ENCODE data around the gene SUGP2.
"Not testable (repeated sequence)": the region's sequence is repeated elsewhere in the genome, so short reads cannot be mapped to it uniquely, and the experiment has no call there.

The SUGP2 gene

DNA sequence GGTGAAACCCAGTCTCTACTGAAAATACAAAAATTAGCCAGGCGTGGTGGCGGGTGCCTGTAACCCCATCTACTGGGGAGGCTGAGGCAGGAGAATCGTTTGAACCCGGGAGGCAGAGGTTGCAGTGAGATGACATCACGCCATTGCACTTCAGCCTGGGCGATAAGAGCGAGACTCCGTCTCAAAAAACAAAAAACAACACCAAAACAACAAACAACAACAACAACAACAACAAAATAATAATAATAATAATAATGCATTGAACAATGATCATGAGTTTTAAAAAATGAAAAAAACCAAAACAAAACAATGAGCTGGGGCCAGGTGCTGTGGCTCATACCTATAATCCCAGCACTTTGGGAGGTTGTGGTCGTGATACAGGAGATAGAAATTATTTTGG lies 69.2 kb downstream of the SUGP2 start:
- TF ChIP-seq, protein P1, sequence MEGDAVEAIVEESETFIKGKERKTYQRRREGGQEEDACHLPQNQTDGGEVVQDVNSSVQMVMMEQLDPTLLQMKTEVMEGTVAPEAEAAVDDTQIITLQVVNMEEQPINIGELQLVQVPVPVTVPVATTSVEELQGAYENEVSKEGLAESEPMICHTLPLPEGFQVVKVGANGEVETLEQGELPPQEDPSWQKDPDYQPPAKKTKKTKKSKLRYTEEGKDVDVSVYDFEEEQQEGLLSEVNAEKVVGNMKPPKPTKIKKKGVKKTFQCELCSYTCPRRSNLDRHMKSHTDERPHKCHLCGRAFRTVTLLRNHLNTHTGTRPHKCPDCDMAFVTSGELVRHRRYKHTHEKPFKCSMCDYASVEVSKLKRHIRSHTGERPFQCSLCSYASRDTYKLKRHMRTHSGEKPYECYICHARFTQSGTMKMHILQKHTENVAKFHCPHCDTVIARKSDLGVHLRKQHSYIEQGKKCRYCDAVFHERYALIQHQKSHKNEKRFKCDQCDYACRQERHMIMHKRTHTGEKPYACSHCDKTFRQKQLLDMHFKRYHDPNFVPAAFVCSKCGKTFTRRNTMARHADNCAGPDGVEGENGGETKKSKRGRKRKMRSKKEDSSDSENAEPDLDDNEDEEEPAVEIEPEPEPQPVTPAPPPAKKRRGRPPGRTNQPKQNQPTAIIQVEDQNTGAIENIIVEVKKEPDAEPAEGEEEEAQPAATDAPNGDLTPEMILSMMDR (IDR thresholded peaks at IDR 0.05; ENCODE audit: insufficient read depth, low read length, poor library complexity, severe bottlenecking), result no peak
- Histone ChIP-seq H3K4me3 (replicated peaks; ENCODE audit: low read depth, low read length) (no peak overlapping the region), H3K36me3 (ENCODE audit: control insufficient read depth, insufficient read depth, low read length) (no peaks in the 10 kb centered on the region), H3K27me3 (replicated peaks; ENCODE audit: control insufficient read depth, insufficient read depth, low read length) (no peaks in the 10 kb centered on the region; the same call in 1 of the 2 replicates)
- DNase-seq (ENCODE audit: extremely low read depth, insufficient read length), result no peak

DNA sequence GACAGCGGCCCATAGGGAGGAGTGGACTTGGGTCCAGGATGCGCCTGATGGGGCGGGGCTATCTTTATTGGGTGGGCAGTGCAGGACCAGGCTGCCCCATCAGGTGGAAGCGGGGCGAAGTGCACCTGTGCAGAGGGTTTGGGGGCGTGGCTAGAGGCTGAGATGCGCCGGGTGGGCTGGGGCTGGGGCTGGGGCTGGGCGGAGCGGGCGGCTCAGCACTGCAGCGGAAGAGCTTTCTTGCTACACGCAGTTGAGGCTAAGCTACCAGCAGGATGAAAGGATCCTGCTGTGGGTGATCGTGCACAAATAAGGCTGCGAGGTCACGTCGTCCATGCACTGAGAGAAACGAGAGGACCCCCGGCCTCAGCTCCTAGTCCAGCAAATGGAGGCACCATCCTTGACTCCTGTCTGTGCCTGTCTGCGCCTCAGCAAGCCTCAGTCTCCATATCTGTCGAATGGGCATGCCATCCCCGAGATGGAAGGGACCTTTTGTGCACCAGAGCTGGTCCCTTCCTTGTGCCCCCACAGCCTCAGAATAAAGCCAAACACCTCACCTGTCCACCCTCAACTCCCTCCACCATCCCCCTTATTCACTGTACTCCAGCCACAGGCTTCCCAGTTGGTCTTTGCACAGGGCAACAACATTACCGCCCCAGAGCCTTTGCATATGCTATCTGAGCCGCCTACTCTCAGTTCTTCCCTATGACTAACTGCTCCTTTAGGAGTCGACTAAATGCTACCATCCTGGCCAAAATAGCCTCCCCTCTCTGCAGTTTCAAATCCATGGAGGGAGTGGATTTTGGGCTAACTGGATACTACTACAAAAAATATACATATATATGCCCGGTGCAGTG lies 71.3 kb downstream of the SUGP2 start:
- DNase-seq (ENCODE audit: extremely low read depth, insufficient read length), result no peak
- H3K36me3 ChIP-seq (ENCODE audit: control insufficient read depth, insufficient read depth, low read length), result no peaks in the 10 kb centered on the region
- no peak overlapping the region for H3K4me3 ChIP-seq (replicated peaks; ENCODE audit: low read depth, low read length)
- no peaks in the 10 kb centered on the region for H3K27me3 ChIP-seq (replicated peaks; ENCODE audit: control insufficient read depth, insufficient read depth, low read length)
- TF ChIP-seq, protein P1 (IDR thresholded peaks at IDR 0.05; ENCODE audit: insufficient read depth, low read length, poor library complexity, severe bottlenecking), result no peak

DNA sequence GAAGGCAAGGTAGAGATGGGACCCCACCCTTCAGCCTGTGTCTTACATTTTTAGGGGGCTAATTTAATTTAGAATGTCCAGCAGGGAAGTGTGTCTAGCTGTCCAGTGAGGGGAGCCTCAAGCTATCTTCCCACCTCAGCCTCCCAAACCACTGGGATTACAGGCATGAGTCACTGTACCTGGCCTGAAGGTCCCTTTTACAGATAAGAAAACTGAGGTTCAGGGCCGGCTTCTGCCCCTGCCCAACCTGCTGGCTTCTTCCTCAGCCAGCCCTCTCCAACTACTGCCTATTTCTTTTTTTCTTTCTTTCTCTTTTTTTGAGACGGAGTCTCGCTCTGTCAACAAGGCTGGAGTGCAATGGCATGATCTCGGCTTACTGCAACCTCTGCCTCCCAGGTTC lies 72.9 kb downstream of the SUGP2 start:
- no peaks in the 10 kb centered on the region for H3K27me3 ChIP-seq (replicated peaks; ENCODE audit: control insufficient read depth, insufficient read depth, low read length)
- H3K4me3 ChIP-seq (replicated peaks; ENCODE audit: low read depth, low read length), result no peak overlapping the region
- no peaks in the 10 kb centered on the region for H3K36me3 ChIP-seq (ENCODE audit: control insufficient read depth, insufficient read depth, low read length)
- DNase-seq (ENCODE audit: extremely low read depth, insufficient read length), result no peak
- TF ChIP-seq, protein P1 (IDR thresholded peaks at IDR 0.05; ENCODE audit: insufficient read depth, low read length, poor library complexity, severe bottlenecking), result no peak

DNA sequence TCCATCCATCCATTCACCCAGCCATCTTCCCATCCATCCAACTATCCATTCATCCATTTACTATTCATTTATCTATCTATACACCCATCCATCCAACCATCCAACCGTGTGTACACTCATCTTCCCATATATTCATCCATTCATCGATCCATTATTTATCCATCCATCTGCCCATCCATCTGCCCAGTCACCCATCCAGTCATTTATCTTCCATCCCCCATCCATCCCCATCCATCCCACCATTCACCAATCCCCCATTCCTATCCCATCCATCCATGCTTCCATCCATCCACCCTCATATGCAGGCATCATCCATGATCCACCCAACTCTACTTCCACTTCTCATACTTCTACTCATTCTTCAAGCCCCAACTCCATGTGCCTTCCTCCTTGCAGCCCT lies 78.3 kb downstream of the SUGP2 start:
- Histone ChIP-seq H3K27me3 (replicated peaks; ENCODE audit: control insufficient read depth, insufficient read depth, low read length) (no peaks in the 10 kb centered on the region; the same call in 1 of the 2 replicates), H3K36me3 (ENCODE audit: control insufficient read depth, insufficient read depth, low read length) (no peaks in the 10 kb centered on the region), H3K4me3 (replicated peaks; ENCODE audit: low read depth, low read length) (no peak overlapping the region)
- no peak for DNase-seq (ENCODE audit: extremely low read depth, insufficient read length)
- TF ChIP-seq, protein P1 (IDR thresholded peaks at IDR 0.05; ENCODE audit: insufficient read depth, low read length, poor library complexity, severe bottlenecking), result no peak

DNA sequence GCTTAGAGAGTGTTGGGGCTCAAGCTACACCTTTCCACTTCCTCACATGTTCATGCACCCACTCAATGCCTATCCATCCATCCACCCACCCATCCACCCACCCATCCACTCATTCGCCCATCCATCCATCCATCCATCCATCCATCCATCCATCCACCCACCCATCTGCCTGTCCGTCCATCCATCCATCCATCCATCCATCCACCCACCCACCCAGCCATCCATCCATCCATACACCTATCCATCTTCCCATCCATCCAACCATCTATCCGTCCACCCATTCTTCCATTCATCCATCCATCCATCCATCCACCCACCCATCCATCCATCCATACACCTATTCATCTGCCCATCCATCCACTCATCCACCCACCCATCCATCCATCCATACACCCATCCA lies 79.2 kb downstream of the SUGP2 start:
- TF ChIP-seq, protein P1 (IDR thresholded peaks at IDR 0.05; ENCODE audit: insufficient read depth, low read length, poor library complexity, severe bottlenecking), result no peak
- H3K36me3 ChIP-seq (ENCODE audit: control insufficient read depth, insufficient read depth, low read length), result no peaks in the 10 kb centered on the region
- no peak for DNase-seq (ENCODE audit: extremely low read depth, insufficient read length)
- H3K4me3 ChIP-seq (replicated peaks; ENCODE audit: low read depth, low read length), result no peak overlapping the region
- no peaks in the 10 kb centered on the region; the same call in 1 of the 2 replicates for H3K27me3 ChIP-seq (replicated peaks; ENCODE audit: control insufficient read depth, insufficient read depth, low read length)

DNA sequence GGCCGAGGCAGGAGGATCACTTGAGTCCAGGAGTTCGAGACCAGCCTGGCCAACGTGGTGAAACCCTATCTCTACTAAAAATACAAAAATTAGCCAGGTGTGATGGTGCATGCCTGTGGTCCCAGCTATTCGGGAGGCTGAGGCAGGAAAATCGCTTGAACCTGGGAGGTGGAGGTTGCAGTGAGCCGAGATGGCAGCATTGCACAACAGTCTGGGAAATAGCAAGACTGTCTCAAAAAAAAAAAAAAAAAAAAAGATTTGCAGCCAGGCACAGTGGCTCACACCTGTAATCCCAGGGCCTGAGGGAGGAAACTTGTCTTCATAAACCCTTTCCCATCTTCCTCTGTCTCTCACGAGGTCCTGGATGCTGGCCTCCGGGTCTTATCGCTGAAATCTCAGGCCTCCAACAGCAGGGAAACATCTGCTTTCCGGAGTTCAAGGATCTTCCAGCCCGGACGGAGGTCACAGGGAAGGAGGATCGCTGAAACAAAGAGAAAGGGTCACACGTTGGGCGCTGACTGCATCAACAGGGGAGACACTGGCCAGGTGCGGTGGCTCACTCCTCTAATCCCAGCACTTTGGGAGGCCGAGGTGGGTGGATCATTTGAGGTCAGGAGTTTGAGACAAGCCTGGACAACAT lies 80.8 kb downstream of the SUGP2 start:
- DNase-seq (ENCODE audit: extremely low read depth, insufficient read length); H3K4me3 ChIP-seq (replicated peaks; ENCODE audit: low read depth, low read length); H3K27me3 ChIP-seq (replicated peaks; ENCODE audit: control insufficient read depth, insufficient read depth, low read length); H3K36me3 ChIP-seq (ENCODE audit: control insufficient read depth, insufficient read depth, low read length): not testable (repeated sequence)

All from GM06990 (cell line).